ENCODE results near the gene PAM.

The PAM gene

GRCh38 chr5:102811972-102812371 is 56.9 kb downstream of the PAM start:
- Histone ChIP-seq H3K9me3 (ENCODE audit: control insufficient read depth in 2 of 2, low read length in 2 of 2) (no peaks in the 10 kb centered on the region), H3K9ac (ENCODE audit: low read length in 2 of 2) (no peak overlapping the region), H3K27ac (ENCODE audit: low read length) (no peak overlapping the region), H3K36me3 (ENCODE audit: control insufficient read depth in 2 of 2, insufficient read depth in 2 of 2, low read length in 2 of 2) (no peaks in the 10 kb centered on the region), H3K27me3 (ENCODE audit: control insufficient read depth in 1 of 2, insufficient read depth in 2 of 2, low read length in 2 of 2) (no peaks in the 10 kb centered on the region), H3K4me1 (ENCODE audit: control insufficient read depth, insufficient read depth, low read length) (no peaks in the 10 kb centered on the region), H3K4me3 (ENCODE audit: low read length in 2 of 2) (no peak overlapping the region)

GRCh38 chr5:102813740-102814139 is 58.6 kb downstream of the PAM start:
- Histone ChIP-seq H3K4me1 (ENCODE audit: control insufficient read depth, insufficient read depth, low read length) (no peaks in the 10 kb centered on the region), H3K27ac (ENCODE audit: low read length) (no peak overlapping the region), H3K36me3 (ENCODE audit: control insufficient read depth in 2 of 2, insufficient read depth in 2 of 2, low read length in 2 of 2) (no peaks in the 10 kb centered on the region), H3K9ac (ENCODE audit: low read length in 2 of 2) (no peak overlapping the region), H3K4me3 (ENCODE audit: low read length in 2 of 2) (no peak overlapping the region), H3K9me3 (ENCODE audit: control insufficient read depth in 2 of 2, low read length in 2 of 2) (no peaks in the 10 kb centered on the region), H3K27me3 (ENCODE audit: control insufficient read depth in 1 of 2, insufficient read depth in 2 of 2, low read length in 2 of 2) (no peaks in the 10 kb centered on the region)

DNA sequence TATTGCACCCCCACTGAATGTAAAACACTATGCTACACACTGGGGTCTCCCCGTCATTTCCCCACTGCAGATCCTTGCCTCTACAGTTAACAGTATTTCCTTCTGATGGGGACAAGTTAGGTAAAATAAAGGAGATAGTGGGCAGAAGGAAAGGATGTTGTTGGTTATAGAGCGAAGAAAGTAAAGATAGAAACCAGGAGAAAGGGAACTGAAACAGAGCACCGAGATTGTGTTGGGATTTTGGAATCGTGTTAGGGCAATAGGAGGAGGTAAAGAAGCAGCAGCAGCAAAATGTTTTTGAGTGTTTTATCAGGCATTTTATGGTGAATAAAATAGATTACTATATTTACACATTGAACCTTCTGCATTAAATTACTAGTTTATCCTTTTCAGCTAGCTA is 60.0 kb downstream of the PAM start:
- H3K9me3 ChIP-seq (ENCODE audit: control insufficient read depth in 2 of 2, low read length in 2 of 2), result no peaks in the 10 kb centered on the region
- no peak overlapping the region for H3K27ac ChIP-seq (ENCODE audit: low read length)
- H3K36me3 ChIP-seq (ENCODE audit: control insufficient read depth in 2 of 2, insufficient read depth in 2 of 2, low read length in 2 of 2), result no peaks in the 10 kb centered on the region
- no peak overlapping the region for H3K9ac ChIP-seq (ENCODE audit: low read length in 2 of 2)
- no peaks in the 10 kb centered on the region for H3K4me1 ChIP-seq (ENCODE audit: control insufficient read depth, insufficient read depth, low read length)
- H3K27me3 ChIP-seq (ENCODE audit: control insufficient read depth in 1 of 2, insufficient read depth in 2 of 2, low read length in 2 of 2), result no peaks in the 10 kb centered on the region
- H3K4me3 ChIP-seq (ENCODE audit: low read length in 2 of 2), result no peak overlapping the region

GRCh38 chr5:102815540-102816332 is 60.6 kb downstream of the PAM start:
- no peak overlapping the region for H3K9ac ChIP-seq (ENCODE audit: low read length in 2 of 2)
- no peaks in the 10 kb centered on the region for H3K4me1 ChIP-seq (ENCODE audit: control insufficient read depth, insufficient read depth, low read length)
- no peaks in the 10 kb centered on the region for H3K9me3 ChIP-seq (ENCODE audit: control insufficient read depth in 2 of 2, low read length in 2 of 2)
- H3K4me3 ChIP-seq (ENCODE audit: low read length in 2 of 2), result no peak overlapping the region
- no peaks in the 10 kb centered on the region for H3K36me3 ChIP-seq (ENCODE audit: control insufficient read depth in 2 of 2, insufficient read depth in 2 of 2, low read length in 2 of 2)
- H3K27ac ChIP-seq (ENCODE audit: low read length), result no peak overlapping the region
- no peaks in the 10 kb centered on the region for H3K27me3 ChIP-seq (ENCODE audit: control insufficient read depth in 1 of 2, insufficient read depth in 2 of 2, low read length in 2 of 2)

GRCh38 chr5:102818345-102818744 is 63.2 kb downstream of the PAM start:
- Histone ChIP-seq H3K27me3 (ENCODE audit: control insufficient read depth in 1 of 2, insufficient read depth in 2 of 2, low read length in 2 of 2) (no peaks in the 10 kb centered on the region), H3K9me3 (ENCODE audit: control insufficient read depth in 2 of 2, low read length in 2 of 2) (no peaks in the 10 kb centered on the region), H3K27ac (ENCODE audit: low read length) (no peak overlapping the region), H3K36me3 (ENCODE audit: control insufficient read depth in 2 of 2, insufficient read depth in 2 of 2, low read length in 2 of 2) (no peaks in the 10 kb centered on the region), H3K4me1 (ENCODE audit: control insufficient read depth, insufficient read depth, low read length) (no peaks in the 10 kb centered on the region), H3K4me3 (ENCODE audit: low read length in 2 of 2) (no peak overlapping the region), H3K9ac (ENCODE audit: low read length in 2 of 2) (no peak overlapping the region)

DNA sequence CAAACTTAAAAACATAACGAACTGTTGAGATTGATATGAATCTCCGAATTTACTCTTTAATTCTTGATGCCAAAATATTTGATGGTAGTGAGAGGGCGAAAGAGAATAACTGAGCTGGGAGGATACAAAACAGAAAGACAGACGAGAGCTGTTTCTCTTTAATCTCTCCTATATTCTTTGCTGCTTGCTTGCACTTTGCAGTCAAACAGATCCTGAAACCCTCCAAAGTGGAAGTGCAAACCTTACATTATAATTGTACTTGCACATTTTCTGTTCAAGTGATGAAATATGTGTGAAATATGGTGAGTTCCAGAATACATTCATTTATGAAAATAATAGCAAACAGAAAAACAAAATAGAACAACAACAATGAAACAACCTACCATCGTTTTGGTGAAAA is 63.8 kb downstream of the PAM start:
- no peaks in the 10 kb centered on the region for H3K9me3 ChIP-seq (ENCODE audit: control insufficient read depth in 2 of 2, low read length in 2 of 2)
- H3K36me3 ChIP-seq (ENCODE audit: control insufficient read depth in 2 of 2, insufficient read depth in 2 of 2, low read length in 2 of 2), result no peaks in the 10 kb centered on the region
- no peaks in the 10 kb centered on the region for H3K4me1 ChIP-seq (ENCODE audit: control insufficient read depth, insufficient read depth, low read length)
- H3K4me3 ChIP-seq (ENCODE audit: low read length in 2 of 2), result no peak overlapping the region
- no peak overlapping the region for H3K9ac ChIP-seq (ENCODE audit: low read length in 2 of 2)
- H3K27ac ChIP-seq (ENCODE audit: low read length), result no peak overlapping the region
- H3K27me3 ChIP-seq (ENCODE audit: control insufficient read depth in 1 of 2, insufficient read depth in 2 of 2, low read length in 2 of 2), result no peaks in the 10 kb centered on the region

DNA sequence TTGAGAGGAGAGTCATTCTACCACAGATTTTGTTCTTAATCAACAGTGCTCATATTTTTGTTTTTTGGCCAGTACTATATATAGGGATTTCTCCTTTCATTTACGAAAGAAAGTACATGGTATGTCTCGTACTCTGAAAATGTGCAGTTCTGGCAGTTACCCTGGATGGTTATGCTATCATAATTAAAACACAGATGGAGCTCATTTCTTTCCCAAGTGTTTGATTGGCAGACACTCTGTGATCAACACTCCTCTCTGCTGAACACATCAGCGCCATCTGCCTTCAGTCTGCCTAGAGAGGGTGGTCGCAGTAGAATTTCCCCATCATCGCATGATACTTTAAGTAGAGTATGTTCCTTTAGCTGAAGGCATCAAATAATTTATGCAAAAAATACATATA is 64.5 kb downstream of the PAM start:
- Histone ChIP-seq H3K36me3 (ENCODE audit: control insufficient read depth in 2 of 2, insufficient read depth in 2 of 2, low read length in 2 of 2) (no peaks in the 10 kb centered on the region), H3K9ac (ENCODE audit: low read length in 2 of 2) (no peak overlapping the region), H3K4me3 (ENCODE audit: low read length in 2 of 2) (no peak overlapping the region), H3K9me3 (ENCODE audit: control insufficient read depth in 2 of 2, low read length in 2 of 2) (no peaks in the 10 kb centered on the region), H3K27ac (ENCODE audit: low read length) (no peak overlapping the region), H3K4me1 (ENCODE audit: control insufficient read depth, insufficient read depth, low read length) (no peaks in the 10 kb centered on the region), H3K27me3 (ENCODE audit: control insufficient read depth in 1 of 2, insufficient read depth in 2 of 2, low read length in 2 of 2) (no peaks in the 10 kb centered on the region)

DNA sequence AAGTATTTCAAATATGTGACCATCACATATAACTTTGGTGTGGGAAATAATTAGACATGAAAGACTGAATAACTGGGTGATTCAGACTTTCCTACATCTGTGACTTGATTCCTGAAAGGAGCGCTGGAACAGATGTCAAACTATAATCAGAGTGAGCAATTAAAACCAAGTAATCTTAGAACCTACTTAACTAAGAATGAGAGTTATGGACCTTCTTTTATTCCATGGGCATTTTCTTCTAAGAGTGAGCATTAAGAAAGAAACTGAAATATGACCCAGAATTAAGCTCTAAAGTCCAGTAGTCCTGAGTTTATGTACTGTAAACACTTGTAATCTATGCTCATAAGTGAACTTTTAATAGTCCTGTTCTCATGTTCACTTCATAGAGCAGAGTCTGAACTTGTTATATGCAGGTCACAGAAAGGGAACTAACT is 68.4 kb downstream of the PAM start:
- no peaks in the 10 kb centered on the region for H3K4me1 ChIP-seq (ENCODE audit: control insufficient read depth, insufficient read depth, low read length)
- no peak overlapping the region for H3K27ac ChIP-seq (ENCODE audit: low read length)
- no peak overlapping the region for H3K4me3 ChIP-seq (ENCODE audit: low read length in 2 of 2)
- no peaks in the 10 kb centered on the region for H3K9me3 ChIP-seq (ENCODE audit: control insufficient read depth in 2 of 2, low read length in 2 of 2)
- no peaks in the 10 kb centered on the region for H3K36me3 ChIP-seq (ENCODE audit: control insufficient read depth in 2 of 2, insufficient read depth in 2 of 2, low read length in 2 of 2)
- no peaks in the 10 kb centered on the region for H3K27me3 ChIP-seq (ENCODE audit: control insufficient read depth in 1 of 2, insufficient read depth in 2 of 2, low read length in 2 of 2)
- no peak overlapping the region for H3K9ac ChIP-seq (ENCODE audit: low read length in 2 of 2)

DNA sequence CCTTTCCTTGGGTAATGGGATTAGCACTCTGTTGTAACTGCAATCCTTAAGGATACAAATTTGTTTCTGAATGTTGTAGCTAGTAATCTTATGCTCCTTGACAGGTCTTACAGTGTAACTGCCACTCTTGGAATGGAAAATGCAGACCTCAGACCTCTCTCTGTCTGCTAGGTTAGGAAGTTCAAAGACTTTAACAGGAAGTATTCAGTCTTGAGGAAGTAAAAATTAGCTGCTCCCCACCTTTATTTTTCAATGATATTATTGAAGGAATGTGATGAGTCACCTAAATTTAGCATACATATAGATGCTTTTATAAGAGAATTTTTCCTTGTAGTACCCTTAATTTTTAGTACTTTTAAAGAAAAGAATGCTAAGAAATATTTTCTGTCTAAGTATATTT is 71.5 kb downstream of the PAM start:
- H3K4me3 ChIP-seq (ENCODE audit: low read length in 2 of 2), result no peak overlapping the region

GRCh38 chr5:102830241-102830640 is 75.1 kb downstream of the PAM start:
- no peak overlapping the region for H3K4me3 ChIP-seq (ENCODE audit: low read length in 2 of 2)
- no peaks in the 10 kb centered on the region for H3K36me3 ChIP-seq (ENCODE audit: control insufficient read depth in 2 of 2, insufficient read depth in 2 of 2, low read length in 2 of 2)
- H3K9ac ChIP-seq (ENCODE audit: low read length in 2 of 2), result no peak overlapping the region
- no peak overlapping the region for H3K27ac ChIP-seq (ENCODE audit: low read length)
- H3K27me3 ChIP-seq (ENCODE audit: control insufficient read depth in 1 of 2, insufficient read depth in 2 of 2, low read length in 2 of 2), result no peaks in the 10 kb centered on the region
- H3K9me3 ChIP-seq (ENCODE audit: control insufficient read depth in 2 of 2, low read length in 2 of 2), result no peaks in the 10 kb centered on the region
- no peaks in the 10 kb centered on the region for H3K4me1 ChIP-seq (ENCODE audit: control insufficient read depth, insufficient read depth, low read length)

More for the DNA sequence above, 71.5 kb downstream of the PAM start:
- Histone ChIP-seq H3K27me3 (ENCODE audit: control insufficient read depth in 1 of 2, insufficient read depth in 2 of 2, low read length in 2 of 2) (no peaks in the 10 kb centered on the region), H3K36me3 (ENCODE audit: control insufficient read depth in 2 of 2, insufficient read depth in 2 of 2, low read length in 2 of 2) (no peaks in the 10 kb centered on the region), H3K9me3 (ENCODE audit: control insufficient read depth in 2 of 2, low read length in 2 of 2) (no peaks in the 10 kb centered on the region), H3K9ac (ENCODE audit: low read length in 2 of 2) (no peak overlapping the region), H3K4me1 (ENCODE audit: control insufficient read depth, insufficient read depth, low read length) (no peaks in the 10 kb centered on the region), H3K27ac (ENCODE audit: low read length) (no peak overlapping the region)

- Histone ChIP-seq H3K36me3 (ENCODE audit: control insufficient read depth in 2 of 2, insufficient read depth in 2 of 2, low read length in 2 of 2) (no peaks in the 10 kb centered on the region), H3K27me3 (ENCODE audit: control insufficient read depth in 1 of 2, insufficient read depth in 2 of 2, low read length in 2 of 2) (no peaks in the 10 kb centered on the region), H3K9me3 (ENCODE audit: control insufficient read depth in 2 of 2, low read length in 2 of 2) (no peaks in the 10 kb centered on the region), H3K4me1 (ENCODE audit: control insufficient read depth, insufficient read depth, low read length) (no peaks in the 10 kb centered on the region), H3K9ac (ENCODE audit: low read length in 2 of 2) (no peak overlapping the region), H3K4me3 (ENCODE audit: low read length in 2 of 2) (no peak overlapping the region), H3K27ac (ENCODE audit: low read length) (no peak overlapping the region)
These were observed 77.3 kb downstream of the PAM start for GRCh38 chr5:102832445-102832844.
